ENCODE measurements around the gene TPST2.

The TPST2 gene

DNA sequence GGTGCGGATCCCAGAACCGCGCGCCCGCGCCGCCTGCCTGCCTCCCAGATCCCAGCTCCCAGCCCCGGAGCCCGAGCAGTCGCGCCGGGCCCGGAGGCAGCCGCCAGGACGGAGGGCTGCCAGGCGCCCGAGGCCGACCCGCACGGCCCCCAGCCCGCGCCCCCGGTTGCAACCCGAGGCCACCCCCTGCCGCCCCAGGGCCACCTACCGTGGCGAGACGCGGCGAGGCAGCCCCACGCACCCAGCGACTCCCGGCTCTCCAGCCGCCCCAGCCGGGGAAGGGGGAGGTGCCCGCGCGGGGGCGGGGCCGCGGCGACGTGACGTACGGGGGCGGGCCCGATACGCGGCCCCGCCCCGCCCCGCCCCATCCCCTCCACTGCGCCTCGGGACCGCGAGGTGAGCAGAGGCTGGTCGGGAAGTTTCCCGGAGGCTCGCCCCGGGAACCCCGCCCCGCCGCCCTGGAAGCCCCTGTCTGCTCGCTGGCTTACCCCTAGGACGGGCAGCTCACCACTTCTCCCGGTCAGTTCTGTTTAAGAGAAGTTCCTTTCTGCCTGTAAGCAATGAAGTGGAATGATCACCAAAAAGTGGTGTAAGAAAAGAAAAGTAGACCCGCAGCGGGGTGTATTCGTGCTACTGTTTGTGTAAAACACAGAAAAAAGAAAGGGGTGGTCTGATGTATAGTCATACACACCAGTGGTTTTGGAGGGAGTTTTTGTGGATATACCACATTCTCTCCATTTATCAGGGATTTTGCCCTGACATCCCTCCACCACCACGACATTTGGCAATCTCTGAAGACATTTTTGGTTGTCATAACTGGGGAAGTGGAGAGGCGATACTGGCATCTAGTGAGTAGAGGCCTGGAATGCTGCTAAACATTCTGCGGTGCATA lies at the start of gene TPST2:
Gene TPST2, minus strand, starts transcription at position 288 of the 892 bp plus-strand sequence. CDS start 48,502 bp downstream, outside the sequence.
- peaks cover 7% of the 10 kb centered on the region for H3K79me2 ChIP-seq (ENCODE audit: control insufficient read depth, insufficient read depth, low read length, unreplicated experiment)
- H3K4me1 ChIP-seq (ENCODE audit: control insufficient read depth, insufficient read depth, low read length, unreplicated experiment): peaks cover 5% of the 10 kb centered on the region
- peak within 1 kb of the TSS; percentile 81 for H2AFZ ChIP-seq (ENCODE audit: low read length, unreplicated experiment)
- H3K4me3 ChIP-seq (ENCODE audit: low read depth, low read length): peak within 1 kb of the TSS; percentile 89
- no peaks in the 10 kb centered on the region for H3K27me3 ChIP-seq (ENCODE audit: insufficient read depth, low read length)
- H3K36me3 ChIP-seq (ENCODE audit: insufficient read depth, low read length): no peaks in the 10 kb centered on the region
- H3K27ac ChIP-seq (ENCODE audit: low read depth, low read length): no peak within 1 kb of the TSS

DNA sequence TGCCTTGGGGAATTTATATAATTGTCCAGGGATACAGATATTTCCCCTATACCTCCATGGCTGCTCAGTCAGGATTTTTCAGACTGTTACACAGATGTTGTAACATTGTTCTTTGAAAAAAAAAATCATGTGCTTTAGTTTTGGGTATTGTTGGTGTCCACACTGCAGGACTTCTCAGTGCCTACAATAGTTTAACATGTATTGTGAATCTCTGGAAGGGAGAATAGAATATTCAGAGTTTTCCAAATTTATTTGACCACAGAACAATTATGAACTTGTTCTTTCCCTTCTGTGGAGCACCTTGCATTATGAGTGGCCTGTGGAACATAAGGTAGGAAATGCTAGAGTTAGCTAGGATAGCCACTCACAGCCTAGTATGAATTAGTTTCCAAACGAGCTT lies 46.4 kb upstream of the TPST2 start:
- H3K4me3 ChIP-seq (ENCODE audit: low read depth, low read length): no peak overlapping the region
- no peak overlapping the region for H3K27ac ChIP-seq (ENCODE audit: low read depth, low read length)
- no peak overlapping the region for H2AFZ ChIP-seq (ENCODE audit: low read length, unreplicated experiment)
- no peaks in the 10 kb centered on the region for H3K4me1 ChIP-seq (ENCODE audit: control insufficient read depth, insufficient read depth, low read length, unreplicated experiment)
- H3K36me3 ChIP-seq (ENCODE audit: insufficient read depth, low read length): no peaks in the 10 kb centered on the region
- H3K79me2 ChIP-seq (ENCODE audit: control insufficient read depth, insufficient read depth, low read length, unreplicated experiment): no peaks in the 10 kb centered on the region
- no peaks in the 10 kb centered on the region for H3K27me3 ChIP-seq (ENCODE audit: insufficient read depth, low read length)

DNA sequence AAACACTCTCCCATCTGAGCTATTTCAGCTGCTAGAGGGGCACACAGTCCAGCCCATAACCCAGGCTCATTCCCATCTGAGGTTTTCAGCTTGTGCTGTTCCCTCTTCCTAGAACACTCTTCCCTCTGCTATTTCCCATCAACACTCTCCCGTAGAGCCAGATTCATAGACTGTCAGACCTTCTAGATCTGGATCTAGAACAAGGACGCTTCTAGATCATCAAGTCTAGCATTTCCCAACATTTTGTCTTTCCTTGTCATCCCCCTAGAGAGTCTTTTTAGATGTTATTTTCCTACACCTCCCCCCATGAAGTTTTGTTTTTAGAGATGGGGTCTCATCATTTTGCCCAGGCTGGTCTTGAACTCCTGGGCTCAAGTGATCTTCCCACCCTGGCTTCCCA lies 45.2 kb upstream of the TPST2 start:
- Histone ChIP-seq H3K36me3 (ENCODE audit: insufficient read depth, low read length) (no peaks in the 10 kb centered on the region), H3K79me2 (ENCODE audit: control insufficient read depth, insufficient read depth, low read length, unreplicated experiment) (no peaks in the 10 kb centered on the region), H3K27me3 (ENCODE audit: insufficient read depth, low read length) (no peaks in the 10 kb centered on the region), H3K4me3 (ENCODE audit: low read depth, low read length) (no peak overlapping the region), H2AFZ (ENCODE audit: low read length, unreplicated experiment) (no peak overlapping the region), H3K4me1 (ENCODE audit: control insufficient read depth, insufficient read depth, low read length, unreplicated experiment) (no peaks in the 10 kb centered on the region), H3K27ac (ENCODE audit: low read depth, low read length) (no peak overlapping the region)

DNA sequence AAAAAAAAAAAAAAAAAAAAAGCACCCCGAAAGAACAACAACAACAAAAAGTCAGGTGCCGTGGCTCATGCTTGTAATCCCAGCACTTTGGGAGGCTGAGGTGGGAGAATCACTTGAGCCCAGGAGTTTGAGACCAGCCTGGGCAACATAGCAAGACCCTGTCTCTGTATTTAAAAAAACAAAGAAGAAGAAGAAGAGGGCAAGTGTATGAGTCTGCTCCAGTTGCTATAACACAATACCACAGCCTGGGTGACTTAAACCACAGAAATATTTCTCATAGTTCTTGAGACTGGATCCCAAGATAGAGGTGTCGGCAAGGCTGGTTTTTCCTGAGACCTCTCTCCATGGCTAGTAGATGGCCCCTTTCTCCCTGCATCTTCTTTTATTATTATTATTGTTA lies 44.3 kb upstream of the TPST2 start:
- H3K36me3 ChIP-seq (ENCODE audit: insufficient read depth, low read length): no peaks in the 10 kb centered on the region
- no peaks in the 10 kb centered on the region for H3K4me1 ChIP-seq (ENCODE audit: control insufficient read depth, insufficient read depth, low read length, unreplicated experiment)
- no peak overlapping the region for H2AFZ ChIP-seq (ENCODE audit: low read length, unreplicated experiment)
- H3K79me2 ChIP-seq (ENCODE audit: control insufficient read depth, insufficient read depth, low read length, unreplicated experiment): no peaks in the 10 kb centered on the region
- no peaks in the 10 kb centered on the region for H3K27me3 ChIP-seq (ENCODE audit: insufficient read depth, low read length)
- H3K27ac ChIP-seq (ENCODE audit: low read depth, low read length): no peak overlapping the region
- H3K4me3 ChIP-seq (ENCODE audit: low read depth, low read length): no peak overlapping the region

DNA sequence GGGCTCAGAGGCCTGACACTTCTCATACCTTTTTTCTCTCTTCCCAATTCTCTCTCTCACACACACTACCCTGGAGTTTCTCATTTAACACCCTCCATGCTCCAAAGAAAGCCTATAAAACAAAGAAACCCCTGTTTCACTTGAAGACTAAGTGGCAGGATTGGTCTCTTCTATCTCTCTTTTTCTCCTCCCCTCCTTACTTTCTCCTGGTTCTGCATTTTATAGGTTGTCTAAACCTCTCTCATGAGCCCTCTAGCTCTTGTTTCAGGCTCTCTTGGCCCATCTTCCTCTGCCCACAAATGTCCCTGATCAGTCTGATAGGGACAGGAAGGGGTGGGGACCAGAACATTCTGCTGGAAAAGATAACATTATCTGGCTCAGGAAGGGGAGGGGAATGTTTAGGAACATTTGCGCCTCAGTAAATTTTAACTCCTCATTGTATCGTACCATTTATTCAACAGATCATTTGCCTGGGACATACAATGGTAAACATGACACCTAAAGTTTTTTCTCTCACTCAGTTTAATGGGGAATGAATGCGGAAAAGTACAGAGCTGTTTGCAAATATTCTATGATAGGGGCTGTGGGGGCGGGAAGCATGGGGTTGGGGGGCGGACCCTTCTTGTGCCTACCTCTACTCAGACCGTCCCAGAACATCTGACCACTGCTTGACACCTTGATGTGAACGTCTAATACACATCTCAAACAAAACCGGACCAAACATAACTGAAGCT lies 42.7 kb upstream of the TPST2 start:
- no peak overlapping the region for H3K27ac ChIP-seq (ENCODE audit: low read depth, low read length)
- no peaks in the 10 kb centered on the region for H3K79me2 ChIP-seq (ENCODE audit: control insufficient read depth, insufficient read depth, low read length, unreplicated experiment)
- H2AFZ ChIP-seq (ENCODE audit: low read length, unreplicated experiment): no peak overlapping the region
- H3K27me3 ChIP-seq (ENCODE audit: insufficient read depth, low read length): no peaks in the 10 kb centered on the region
- no peak overlapping the region for H3K4me3 ChIP-seq (ENCODE audit: low read depth, low read length)
- H3K4me1 ChIP-seq (ENCODE audit: control insufficient read depth, insufficient read depth, low read length, unreplicated experiment): no peaks in the 10 kb centered on the region
- no peaks in the 10 kb centered on the region for H3K36me3 ChIP-seq (ENCODE audit: insufficient read depth, low read length)

DNA sequence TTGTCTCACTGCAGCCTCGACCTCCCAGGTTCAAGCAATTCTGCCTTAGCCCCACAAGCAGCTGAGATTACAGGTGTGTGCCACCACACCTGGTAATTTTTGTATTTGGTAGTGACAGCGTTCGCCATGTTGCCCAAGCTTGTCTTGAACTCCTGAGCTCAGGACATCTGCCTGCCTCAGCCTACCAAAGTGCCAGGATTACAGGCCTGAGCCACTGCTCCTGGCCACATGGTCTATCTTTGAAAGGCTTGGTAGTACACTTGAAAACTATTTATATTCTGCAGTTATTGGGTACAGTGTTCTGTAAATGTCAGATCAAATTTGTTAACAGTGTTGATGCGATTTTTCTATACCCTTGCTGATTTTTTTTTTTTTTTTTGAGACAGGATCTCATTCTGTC lies 41.4 kb upstream of the TPST2 start:
- H3K27ac ChIP-seq (ENCODE audit: low read depth, low read length): no peak overlapping the region
- no peaks in the 10 kb centered on the region for H3K27me3 ChIP-seq (ENCODE audit: insufficient read depth, low read length)
- no peak overlapping the region for H2AFZ ChIP-seq (ENCODE audit: low read length, unreplicated experiment)
- no peak overlapping the region for H3K4me3 ChIP-seq (ENCODE audit: low read depth, low read length)
- H3K79me2 ChIP-seq (ENCODE audit: control insufficient read depth, insufficient read depth, low read length, unreplicated experiment): no peaks in the 10 kb centered on the region
- H3K4me1 ChIP-seq (ENCODE audit: control insufficient read depth, insufficient read depth, low read length, unreplicated experiment): no peaks in the 10 kb centered on the region
- no peaks in the 10 kb centered on the region for H3K36me3 ChIP-seq (ENCODE audit: insufficient read depth, low read length)

DNA sequence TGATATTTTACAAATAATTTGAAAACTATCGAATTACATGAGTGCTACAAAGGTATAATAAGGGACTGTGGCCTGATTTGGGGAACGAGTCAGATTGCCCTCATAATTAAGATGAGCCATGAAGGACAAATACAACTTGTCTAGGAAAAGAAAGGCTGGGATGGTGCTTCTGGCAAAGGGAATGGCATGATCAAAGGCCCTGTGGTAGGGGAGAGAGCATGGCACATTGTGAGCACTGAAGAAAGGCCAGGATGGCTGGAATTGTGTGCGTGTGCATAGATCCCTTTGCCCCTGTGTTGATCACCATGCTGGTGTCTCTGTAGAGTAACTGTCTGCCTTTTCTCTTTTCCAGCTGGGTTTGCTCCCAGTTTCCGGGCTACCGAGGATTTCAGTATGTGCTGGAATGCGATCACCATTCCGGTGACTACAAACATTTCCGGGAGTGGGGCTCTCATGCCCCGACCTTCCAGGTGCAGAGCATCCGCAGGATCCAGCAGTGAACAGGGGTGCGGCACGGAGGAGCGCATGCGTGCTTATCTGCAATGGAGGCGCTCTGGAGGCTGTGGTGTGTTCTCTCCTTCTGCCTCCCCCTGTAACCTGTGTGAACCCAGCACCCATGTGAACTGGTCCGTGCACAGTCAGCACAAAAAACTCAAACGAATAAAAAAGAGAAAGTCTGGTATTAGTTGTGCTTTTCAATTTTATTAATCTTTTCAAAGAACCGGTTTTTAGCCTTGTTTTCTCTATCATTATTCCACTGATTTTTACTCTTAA lies 40.2 kb upstream of the TPST2 start:
- no peak overlapping the region for H3K27ac ChIP-seq (ENCODE audit: low read depth, low read length)
- H3K27me3 ChIP-seq (ENCODE audit: insufficient read depth, low read length): no peaks in the 10 kb centered on the region
- H3K4me3 ChIP-seq (ENCODE audit: low read depth, low read length): no peak overlapping the region
- no peak overlapping the region for H2AFZ ChIP-seq (ENCODE audit: low read length, unreplicated experiment)
- no peaks in the 10 kb centered on the region for H3K4me1 ChIP-seq (ENCODE audit: control insufficient read depth, insufficient read depth, low read length, unreplicated experiment)
- H3K79me2 ChIP-seq (ENCODE audit: control insufficient read depth, insufficient read depth, low read length, unreplicated experiment): no peaks in the 10 kb centered on the region
- H3K36me3 ChIP-seq (ENCODE audit: insufficient read depth, low read length): no peaks in the 10 kb centered on the region

DNA sequence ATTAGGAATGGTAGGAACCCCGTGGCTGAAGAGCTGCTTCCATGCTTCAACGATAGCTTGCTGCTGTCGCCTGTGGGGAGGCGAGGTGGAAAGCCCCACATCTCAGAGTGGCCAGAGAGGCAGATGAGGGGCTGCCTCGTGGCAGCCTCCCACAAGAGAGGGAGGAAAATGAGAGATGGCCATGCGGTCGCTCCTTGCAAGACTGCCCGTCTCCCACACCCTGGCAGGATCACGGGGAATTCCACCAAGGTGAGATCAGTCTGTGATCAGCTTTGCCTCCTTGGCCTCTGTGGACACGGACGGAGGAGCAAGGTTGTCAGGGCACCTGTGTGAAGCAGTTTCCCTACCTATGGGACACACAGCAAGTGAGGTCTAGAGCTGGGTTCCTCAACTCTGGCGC lies 34.9 kb upstream of the TPST2 start:
- Histone ChIP-seq H3K36me3 (ENCODE audit: insufficient read depth, low read length) (no peaks in the 10 kb centered on the region), H2AFZ (ENCODE audit: low read length, unreplicated experiment) (no peak overlapping the region), H3K79me2 (ENCODE audit: control insufficient read depth, insufficient read depth, low read length, unreplicated experiment) (no peaks in the 10 kb centered on the region), H3K27ac (ENCODE audit: low read depth, low read length) (no peak overlapping the region), H3K4me3 (ENCODE audit: low read depth, low read length) (no peak overlapping the region), H3K4me1 (ENCODE audit: control insufficient read depth, insufficient read depth, low read length, unreplicated experiment) (no peaks in the 10 kb centered on the region), H3K27me3 (ENCODE audit: insufficient read depth, low read length) (no peaks in the 10 kb centered on the region)

DNA sequence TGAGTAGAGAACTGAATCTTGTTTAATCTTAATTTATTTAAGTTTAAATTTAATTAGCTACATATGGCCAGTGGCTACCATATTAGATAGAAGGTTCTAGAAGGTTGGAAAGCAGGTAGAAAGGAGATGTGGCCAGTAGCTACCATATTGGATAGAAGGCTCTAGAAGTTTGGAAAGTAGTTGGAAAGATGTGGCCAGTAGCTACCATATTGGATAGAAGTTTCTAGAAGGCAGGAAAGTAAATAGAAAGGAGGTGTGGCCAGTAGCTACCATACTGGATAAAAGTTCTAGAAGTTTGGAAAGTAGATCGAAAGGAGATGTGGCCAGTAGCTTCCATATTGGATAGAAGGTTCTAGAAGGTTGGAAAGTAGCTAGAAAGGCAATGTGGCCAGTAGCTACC lies 34.1 kb upstream of the TPST2 start:
- H3K4me1 ChIP-seq (ENCODE audit: control insufficient read depth, insufficient read depth, low read length, unreplicated experiment): no peaks in the 10 kb centered on the region
- H3K79me2 ChIP-seq (ENCODE audit: control insufficient read depth, insufficient read depth, low read length, unreplicated experiment): no peaks in the 10 kb centered on the region
- no peak overlapping the region for H2AFZ ChIP-seq (ENCODE audit: low read length, unreplicated experiment)
- no peaks in the 10 kb centered on the region for H3K36me3 ChIP-seq (ENCODE audit: insufficient read depth, low read length)
- H3K27ac ChIP-seq (ENCODE audit: low read depth, low read length): no peak overlapping the region
- no peaks in the 10 kb centered on the region for H3K27me3 ChIP-seq (ENCODE audit: insufficient read depth, low read length)
- H3K4me3 ChIP-seq (ENCODE audit: low read depth, low read length): no peak overlapping the region

DNA sequence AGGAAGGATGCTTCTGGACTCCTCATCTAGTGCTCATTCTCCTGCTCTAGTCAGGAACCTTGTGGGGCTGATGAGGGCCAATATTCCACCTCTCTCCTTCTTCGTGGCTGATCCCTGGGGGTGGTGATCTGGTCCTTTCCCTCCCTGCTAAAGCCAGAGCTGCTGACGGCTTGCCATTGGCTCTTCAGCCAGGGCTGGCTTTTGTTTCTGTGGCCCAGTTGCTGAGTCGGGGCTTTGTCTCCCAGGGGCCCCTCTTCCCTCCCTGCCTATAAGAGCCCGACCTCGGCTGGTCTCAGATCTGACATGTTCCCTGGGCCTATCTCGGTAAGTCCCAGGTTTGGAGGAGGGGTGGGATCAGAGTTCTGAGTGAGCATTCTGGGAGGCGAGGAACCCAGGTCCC lies 31.7 kb upstream of the TPST2 start, which contains the start of gene CRYBA4:
Gene CRYBA4, plus strand, starts transcription at position 301 of the 400 bp plus-strand sequence. CDS start 634 bp downstream, outside the sequence.
- Histone ChIP-seq H3K36me3 (ENCODE audit: insufficient read depth, low read length) (no peaks in the 10 kb centered on the region), H3K4me1 (ENCODE audit: control insufficient read depth, insufficient read depth, low read length, unreplicated experiment) (no peaks in the 10 kb centered on the region), H3K79me2 (ENCODE audit: control insufficient read depth, insufficient read depth, low read length, unreplicated experiment) (no peaks in the 10 kb centered on the region), H2AFZ (ENCODE audit: low read length, unreplicated experiment) (no peak within 1 kb of the TSS), H3K27me3 (ENCODE audit: insufficient read depth, low read length) (no peaks in the 10 kb centered on the region), H3K27ac (ENCODE audit: low read depth, low read length) (no peak within 1 kb of the TSS), H3K4me3 (ENCODE audit: low read depth, low read length) (no peak within 1 kb of the TSS)
